Sciatic nerve (tissue), 2 donors: ENCODE results near the gene NIPSNAP2. TPM values are rescaled to one million over a fixed set of nuclear protein-coding genes. Genes with fewer than 3 reads are reported as not detected.
"Not testable (repeated sequence)": the region's sequence is repeated elsewhere in the genome, so short reads cannot be mapped to it uniquely, and the experiment has no call there.

Experiments used
- ATAC-seq: fragments of 200-7000 bp; cut with Tn5 transposase; one replicate; pipeline ENCODE4 v1.9.1; 2020; ENCODE audit warnings: mild to moderate bottlenecking, moderate library complexity
- DNase-seq: peaks from one replicate; pipeline ENCODE4 v3.0.0-alpha.2; 2020; ENCODE audit warnings: low spot score
- intact Hi-C: fragments of 100-400 bp; cut with DNase I; formaldehyde crosslinking; loops from one replicate; pipeline ENCODE4 v1.14.2; 2022
- total RNA-seq: library from RNA; stranded (reverse); fragmentation: NEBNext Ultra II Directional; extraction: Animal tissue kit (Norgen Biotek cat#: 25700); gene quantifications from one replicate; pipeline ENCODE4 v1.2.1, GENCODE V29; 2021
- donor health status: DM: no; HTN: no; CAD: no.
- donor health status: DM: no; HTN: no; CAD: no.

Gene NIPSNAP2
- total RNA-seq, 1 donor from 2014 or later = 47.4 TPM

DNA sequence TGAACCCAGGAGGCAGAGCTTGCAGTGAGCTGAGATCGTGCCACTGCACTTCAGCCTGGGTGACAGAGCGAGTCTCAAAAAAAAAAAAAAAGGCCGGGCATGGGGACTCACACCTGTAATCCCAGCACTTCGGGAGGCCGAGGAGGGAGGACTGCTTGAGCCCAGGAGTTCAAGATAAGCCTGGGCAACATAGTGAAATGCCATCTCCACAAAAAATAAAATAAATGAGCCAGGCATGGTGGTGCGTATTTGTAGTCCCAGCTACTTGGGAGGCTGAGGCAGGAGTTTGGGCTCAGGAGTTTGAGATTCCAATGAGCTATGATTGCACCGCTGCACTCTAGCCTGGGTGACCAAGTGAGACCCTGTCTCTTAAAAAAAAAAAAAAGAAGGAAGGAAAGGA lies 68.2 kb downstream of the NIPSNAP2 start:
- ATAC-seq, DNase-seq, intact Hi-C loops: not testable (repeated sequence)

DNA sequence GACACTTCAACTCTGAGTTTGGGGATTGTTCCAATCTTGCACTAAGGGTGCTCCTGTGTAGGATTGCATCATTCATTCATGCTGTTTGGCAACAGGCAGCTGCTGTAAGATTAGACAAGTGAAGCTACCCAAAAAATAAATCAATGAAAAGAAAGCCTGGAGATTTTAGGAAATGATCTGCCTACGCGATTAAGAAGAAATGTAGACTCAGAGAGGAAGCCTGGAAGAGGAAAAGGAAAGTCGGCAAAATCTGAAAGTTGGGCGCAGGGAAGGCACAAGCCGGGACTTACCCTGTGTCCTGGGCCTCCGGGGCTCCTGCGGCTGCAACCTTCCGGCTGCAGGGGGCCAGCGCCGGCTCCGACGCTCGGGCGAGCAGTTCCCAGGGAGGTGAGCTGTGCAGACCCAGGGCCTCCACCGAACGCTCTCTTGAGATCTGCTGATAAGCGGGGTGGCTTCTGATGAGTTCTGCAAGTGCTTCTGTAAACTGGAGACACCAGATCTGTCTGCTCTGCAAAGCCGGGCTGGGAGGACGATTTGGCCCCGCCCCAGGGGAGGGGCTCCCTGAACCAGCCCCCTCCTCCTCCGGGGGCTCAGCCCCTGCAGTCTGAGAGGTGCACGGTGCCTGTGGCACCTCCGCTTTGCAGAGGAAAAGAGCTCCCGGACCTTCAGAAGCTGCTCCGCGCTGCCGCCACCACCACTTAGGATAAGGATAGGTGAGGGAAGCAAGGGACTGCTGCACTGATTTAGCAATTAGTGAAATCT lies 69.5 kb downstream of the NIPSNAP2 start:
- intact Hi-C loops = no loop called here
- DNase-seq = no peak

GRCh38 chr7:56040730-56041129 lies 76.3 kb downstream of the NIPSNAP2 start:
- intact Hi-C loops = loop anchor here (2.0 kb wide), 1 partner anchor 68 kb away; no protein-coding TSS in a partner anchor
- ATAC-seq (no peak), DNase-seq (peak; percentile 3)

More for the DNA sequence above, 69.5 kb downstream of the NIPSNAP2 start:
- peak; percentile 84 for ATAC-seq

DNA sequence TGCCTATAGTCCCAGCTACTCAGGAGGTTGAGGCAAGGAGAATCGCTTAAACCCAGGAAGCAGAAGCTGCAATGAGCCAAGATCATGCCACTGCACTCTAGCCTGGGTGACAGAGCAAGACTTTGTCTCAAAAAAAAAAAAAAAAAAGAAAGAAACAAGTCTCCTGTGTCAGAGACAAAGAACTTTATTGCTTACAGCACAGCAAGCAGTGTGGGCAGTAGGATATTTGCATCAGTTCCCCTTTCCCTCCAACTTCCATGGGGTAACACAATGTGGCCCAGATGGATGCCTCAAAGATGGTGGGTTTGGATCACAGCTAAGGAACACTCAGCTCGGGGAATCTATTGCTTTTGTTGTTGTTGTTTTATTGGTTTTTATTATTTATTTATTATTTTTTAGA lies 81.4 kb downstream of the NIPSNAP2 start:
- ATAC-seq = peak; percentile 35
- intact Hi-C loops = not testable (repeated sequence)

DNA sequence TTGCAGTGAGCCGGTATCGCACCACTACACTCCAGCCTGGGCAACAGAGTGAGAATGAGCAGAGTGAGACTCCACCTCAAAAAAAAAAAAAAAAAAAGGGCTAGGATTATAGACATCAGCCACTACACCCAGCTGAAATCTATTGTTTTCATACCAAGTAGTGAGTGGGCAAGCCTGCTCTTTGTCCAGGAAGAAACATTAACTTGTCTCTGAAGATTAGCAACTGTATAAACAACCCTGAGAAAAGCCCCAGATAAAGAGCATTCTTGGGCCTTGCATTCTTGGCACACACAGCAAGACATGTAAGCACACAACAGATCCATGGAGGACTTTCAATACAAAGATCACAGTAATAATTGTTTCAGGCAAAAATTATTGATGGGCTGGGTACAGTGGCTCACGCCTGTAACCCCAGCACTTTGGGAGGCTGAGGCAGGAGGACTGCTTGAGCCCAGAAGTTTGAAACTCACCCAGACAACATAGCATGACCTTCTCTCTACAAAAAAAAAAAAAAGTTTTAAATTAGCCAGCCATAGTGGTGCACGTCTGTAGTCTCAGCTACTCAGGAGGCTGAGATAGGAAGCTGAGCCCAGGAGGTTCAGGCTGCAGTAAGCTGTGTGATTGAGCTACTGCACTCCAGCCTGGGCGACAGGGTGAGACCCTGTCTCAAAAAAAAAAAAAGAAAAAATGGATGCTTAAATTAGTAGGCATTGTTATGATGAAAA lies 82.5 kb downstream of the NIPSNAP2 start:
- intact Hi-C loops = no loop called here
- DNase-seq = peak; percentile 6
- no peak for ATAC-seq

More for the DNA sequence above, 81.4 kb downstream of the NIPSNAP2 start:
- DNase-seq = peak; percentile 7

- peak; percentile 31 for DNase-seq
- intact Hi-C loops, ATAC-seq: not testable (repeated sequence)
These were observed 83.2 kb downstream of the NIPSNAP2 start for GRCh38 chr7:56047446-56048116.

DNA sequence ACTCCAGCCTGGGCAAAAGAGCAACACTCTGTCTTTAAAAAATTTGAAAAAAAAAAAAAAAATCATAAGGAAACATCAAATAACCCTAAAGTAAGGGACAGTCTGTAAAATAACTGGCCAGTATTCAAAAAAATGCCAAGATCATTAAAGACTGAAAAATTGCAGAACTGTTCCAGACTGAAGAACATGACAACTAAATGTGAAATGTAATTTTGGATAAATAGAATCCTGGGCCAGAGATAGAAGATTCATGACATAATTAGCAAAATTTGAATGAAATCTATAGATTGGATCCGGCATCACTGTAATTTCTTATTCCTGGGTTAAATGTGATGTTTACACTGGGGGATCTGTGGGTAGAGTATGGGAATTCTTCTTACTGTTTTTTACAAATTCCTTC lies 83.9 kb downstream of the NIPSNAP2 start:
- intact Hi-C loops = no loop called here

DNA sequence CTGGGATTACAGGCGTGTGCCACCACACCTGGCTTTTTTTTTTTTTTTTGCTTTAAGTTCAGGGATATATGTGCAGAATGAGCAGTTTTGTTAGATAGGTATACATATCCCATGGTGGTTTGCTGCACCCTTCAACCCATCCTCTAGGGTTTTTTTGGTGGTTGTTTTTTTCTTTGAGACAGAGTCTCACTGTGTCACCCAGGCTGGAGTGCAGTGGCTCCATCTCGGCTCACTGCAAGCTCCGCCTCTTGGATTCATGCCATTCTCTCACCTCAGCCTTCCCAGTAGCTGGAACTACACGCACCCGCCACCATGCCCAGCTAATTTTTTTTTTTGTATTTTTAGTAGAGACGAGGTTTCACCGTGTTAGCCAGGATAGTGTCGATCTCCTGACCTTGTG lies 84.4 kb downstream of the NIPSNAP2 start:
- intact Hi-C loops, ATAC-seq: not testable (repeated sequence)
- peak; percentile 55 for DNase-seq

More for the DNA sequence above, 83.9 kb downstream of the NIPSNAP2 start:
- no peak for ATAC-seq
- no peak for DNase-seq

Other genes starting within 250 kb of the NIPSNAP2 start
- not detected for gene SEPTIN14, start 101.8 kb upstream of the NIPSNAP2 start, total RNA-seq
- 7.1 TPM for gene ZNF713, start 77.1 kb upstream of the NIPSNAP2 start, total RNA-seq
- 8.1 TPM for gene MRPS17, start 12.7 kb upstream of the NIPSNAP2 start, total RNA-seq
- 11.5 TPM for gene PSPH, start 86.9 kb downstream of the NIPSNAP2 start, total RNA-seq
- gene CCT6A, start 87.2 kb downstream of the NIPSNAP2 start, total RNA-seq = 77.3 TPM
- 86.4 TPM for gene SUMF2, start 99.7 kb downstream of the NIPSNAP2 start, total RNA-seq
- gene PHKG1, start 128.4 kb downstream of the NIPSNAP2 start, total RNA-seq = 2.7 TPM
- 170 TPM for gene CHCHD2, start 141.9 kb downstream of the NIPSNAP2 start, total RNA-seq
- not detected for gene NUPR2, start 151.8 kb downstream of the NIPSNAP2 start, total RNA-seq